SU-DHL-6 (cell line): ENCODE results near the gene GRB10.

Experiments
- CTCF ChIP-seq: fragments of 200-600 bp; sonication (generic); IDR thresholded peaks from one replicate; pipeline ENCODE4 v1.5.1; 2017; ENCODE audit warnings: antibody characterized with exemption, mild to moderate bottlenecking, low read length, moderate library complexity; ENCODE audit not compliant: insufficient read depth, poor library complexity, severe bottlenecking
- EZH2phosphoT487 ChIP-seq: fragments of 200-600 bp; sonication (generic), shearing (Covaris generic); conservative IDR thresholded peaks from 2 replicates; pipeline ENCODE4 v1.6.1; 2018; ENCODE audit warnings: mild to moderate bottlenecking, antibody characterized with exemption, low read length, moderate library complexity, mixed read lengths

- TF ChIP-seq CTCF (no peak), EZH2phosphoT487 (no peak)
These were observed 157.3 kb downstream of the GRB10 start for GRCh38 chr7:50625360-50625759.
